ENCODE measurements around the gene GRAMD2A. TPM values are rescaled to one million over a fixed set of nuclear protein-coding genes. Genes with fewer than 3 reads are reported as not detected.

GRAMD2A gene
- total RNA-seq, 2 donors from 2014 or later = 2.0 TPM

- Histone ChIP-seq H3K27me3 (ENCODE audit: control insufficient read depth, insufficient read depth, low read length, poor library complexity, severe bottlenecking) (peaks cover 66% of the 10 kb centered on the region), H3K9ac (ENCODE audit: extremely low read depth, low read length, poor library complexity, severe bottlenecking) (no peak overlapping the region), H3K27ac (ENCODE audit: low read depth, low read length) (no peak overlapping the region), H3K4me1 (ENCODE audit: control insufficient read depth, insufficient read depth, low read length) (no peaks in the 10 kb centered on the region), H3K9me3 (ENCODE audit: control insufficient read depth, low read length) (no peaks in the 10 kb centered on the region), H3K4me3 (ENCODE audit: low read length) (no peak overlapping the region), H3K36me3 (ENCODE audit: control insufficient read depth, insufficient read depth, low read length) (no peaks in the 10 kb centered on the region)
- 93% methylated on average over 2 of the region's 2 CpGs; no CpG with 5 or more reads in 1 of the 2 experiments for WGBS, 2 experiments (ENCODE audit: insufficient coverage in 1 of 2, insufficient read length in 1 of 2)
- H3K27me3 Mint-ChIP-seq (ENCODE audit: insufficient read depth) = peaks cover 52% of the 10 kb centered on the region
- H3K9me3 Mint-ChIP-seq = no peaks in the 10 kb centered on the region
- H3K4me3 Mint-ChIP-seq = no peak overlapping the region
- TF ChIP-seq CTCF (conservative IDR thresholded peaks at IDR 0.05) = no peak
- H3K4me1 Mint-ChIP-seq = peaks cover 5% of the 10 kb centered on the region
- no peaks in the 10 kb centered on the region for H3K36me3 Mint-ChIP-seq (ENCODE audit: low read depth)
- H3K27ac Mint-ChIP-seq = no peak overlapping the region
- no peak for DNase-seq
These were observed 50.2 kb downstream of the GRAMD2A start for GRCh38 chr15:72147418-72147817.

GRCh38 chr15:72146934-72147333, 50.7 kb downstream of the GRAMD2A start:
- Histone ChIP-seq H3K9me3 (ENCODE audit: control insufficient read depth, low read length) (no peaks in the 10 kb centered on the region), H3K9ac (ENCODE audit: extremely low read depth, low read length, poor library complexity, severe bottlenecking) (no peak overlapping the region), H3K27ac (ENCODE audit: low read depth, low read length) (no peak overlapping the region), H3K36me3 (ENCODE audit: control insufficient read depth, insufficient read depth, low read length) (no peaks in the 10 kb centered on the region), H3K4me3 (ENCODE audit: low read length) (no peak overlapping the region), H3K27me3 (ENCODE audit: control insufficient read depth, insufficient read depth, low read length, poor library complexity, severe bottlenecking) (peaks cover 70% of the 10 kb centered on the region), H3K4me1 (ENCODE audit: control insufficient read depth, insufficient read depth, low read length) (no peaks in the 10 kb centered on the region)
- no peak overlapping the region for H3K27ac Mint-ChIP-seq
- H3K36me3 Mint-ChIP-seq (ENCODE audit: low read depth) = no peaks in the 10 kb centered on the region
- TF ChIP-seq CTCF (conservative IDR thresholded peaks at IDR 0.05) = no peak
- no peak overlapping the region for H3K4me3 Mint-ChIP-seq
- H3K4me1 Mint-ChIP-seq = peaks cover 5% of the 10 kb centered on the region
- peaks cover 52% of the 10 kb centered on the region for H3K27me3 Mint-ChIP-seq (ENCODE audit: insufficient read depth)
- DNase-seq = no peak
- no peaks in the 10 kb centered on the region for H3K9me3 Mint-ChIP-seq

GRCh38 chr15:72146221-72146620, 51.4 kb downstream of the GRAMD2A start:
- H3K27me3 Mint-ChIP-seq (ENCODE audit: insufficient read depth) = peaks cover 51% of the 10 kb centered on the region
- no peak for DNase-seq
- H3K9ac ChIP-seq (ENCODE audit: extremely low read depth, low read length, poor library complexity, severe bottlenecking) = no peak overlapping the region
- no peak overlapping the region for H3K4me3 ChIP-seq (ENCODE audit: low read length)
- peaks cover 4% of the 10 kb centered on the region for H3K4me1 ChIP-seq (ENCODE audit: control insufficient read depth, insufficient read depth, low read length)
- H3K9me3 Mint-ChIP-seq = no peaks in the 10 kb centered on the region
- H3K9me3 ChIP-seq (ENCODE audit: control insufficient read depth, low read length) = no peaks in the 10 kb centered on the region
- no peak overlapping the region for H3K27ac Mint-ChIP-seq
- no peaks in the 10 kb centered on the region for H3K36me3 ChIP-seq (ENCODE audit: control insufficient read depth, insufficient read depth, low read length)
- no peak overlapping the region for H3K27ac ChIP-seq (ENCODE audit: low read depth, low read length)
- WGBS, 2 experiments (ENCODE audit: insufficient coverage in 1 of 2, insufficient read length in 1 of 2) = 93 to 94% methylated on average over 3 of the region's 3 CpGs
- H3K36me3 Mint-ChIP-seq (ENCODE audit: low read depth) = no peaks in the 10 kb centered on the region
- no peak overlapping the region for H3K4me3 Mint-ChIP-seq
- peaks cover 67% of the 10 kb centered on the region for H3K27me3 ChIP-seq (ENCODE audit: control insufficient read depth, insufficient read depth, low read length, poor library complexity, severe bottlenecking)
- no peak for TF ChIP-seq CTCF (conservative IDR thresholded peaks at IDR 0.05)
- peaks cover 10% of the 10 kb centered on the region for H3K4me1 Mint-ChIP-seq
